ENCODE measurements around the gene ANKRD9.

The ANKRD9 gene

GRCh38 chr14:102490456-102490855 lies 19.1 kb downstream of the ANKRD9 start:
- H3K4me3 ChIP-seq (replicated peaks; ENCODE audit: low read depth, low read length), result no peak overlapping the region
- DNase-seq (ENCODE audit: low read depth), result no peak
- TF ChIP-seq, protein P1, sequence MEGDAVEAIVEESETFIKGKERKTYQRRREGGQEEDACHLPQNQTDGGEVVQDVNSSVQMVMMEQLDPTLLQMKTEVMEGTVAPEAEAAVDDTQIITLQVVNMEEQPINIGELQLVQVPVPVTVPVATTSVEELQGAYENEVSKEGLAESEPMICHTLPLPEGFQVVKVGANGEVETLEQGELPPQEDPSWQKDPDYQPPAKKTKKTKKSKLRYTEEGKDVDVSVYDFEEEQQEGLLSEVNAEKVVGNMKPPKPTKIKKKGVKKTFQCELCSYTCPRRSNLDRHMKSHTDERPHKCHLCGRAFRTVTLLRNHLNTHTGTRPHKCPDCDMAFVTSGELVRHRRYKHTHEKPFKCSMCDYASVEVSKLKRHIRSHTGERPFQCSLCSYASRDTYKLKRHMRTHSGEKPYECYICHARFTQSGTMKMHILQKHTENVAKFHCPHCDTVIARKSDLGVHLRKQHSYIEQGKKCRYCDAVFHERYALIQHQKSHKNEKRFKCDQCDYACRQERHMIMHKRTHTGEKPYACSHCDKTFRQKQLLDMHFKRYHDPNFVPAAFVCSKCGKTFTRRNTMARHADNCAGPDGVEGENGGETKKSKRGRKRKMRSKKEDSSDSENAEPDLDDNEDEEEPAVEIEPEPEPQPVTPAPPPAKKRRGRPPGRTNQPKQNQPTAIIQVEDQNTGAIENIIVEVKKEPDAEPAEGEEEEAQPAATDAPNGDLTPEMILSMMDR (IDR thresholded peaks at IDR 0.05; ENCODE audit: low read length, missing control alignments), result no peak

DNA sequence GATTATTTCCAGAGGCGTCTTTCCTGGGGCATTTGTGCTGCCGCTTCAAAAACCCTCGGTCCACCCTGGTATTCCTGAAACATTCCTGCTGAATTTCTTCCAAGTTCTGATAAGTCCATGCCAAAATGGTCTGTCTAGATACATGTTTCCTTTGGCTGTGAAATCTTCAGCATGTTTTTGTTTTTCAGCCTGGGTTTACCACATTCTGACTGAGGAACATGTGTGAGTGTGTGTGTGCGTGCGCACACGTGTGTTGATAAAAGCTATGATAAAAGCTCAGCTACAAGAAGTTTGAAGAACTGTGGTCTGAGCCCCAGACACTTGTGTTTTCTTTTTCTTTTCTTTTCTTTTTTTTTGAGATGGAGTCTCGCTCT lies 22.4 kb downstream of the ANKRD9 start:
- H3K4me3 ChIP-seq (replicated peaks; ENCODE audit: low read depth, low read length), result no peak overlapping the region
- TF ChIP-seq, protein P1 (IDR thresholded peaks at IDR 0.05; ENCODE audit: low read length, missing control alignments), result no peak
- DNase-seq (ENCODE audit: low read depth), result peak; percentile 70

GRCh38 chr14:102486513-102487203 lies 22.9 kb downstream of the ANKRD9 start:
- no peak for DNase-seq (ENCODE audit: low read depth)

DNA sequence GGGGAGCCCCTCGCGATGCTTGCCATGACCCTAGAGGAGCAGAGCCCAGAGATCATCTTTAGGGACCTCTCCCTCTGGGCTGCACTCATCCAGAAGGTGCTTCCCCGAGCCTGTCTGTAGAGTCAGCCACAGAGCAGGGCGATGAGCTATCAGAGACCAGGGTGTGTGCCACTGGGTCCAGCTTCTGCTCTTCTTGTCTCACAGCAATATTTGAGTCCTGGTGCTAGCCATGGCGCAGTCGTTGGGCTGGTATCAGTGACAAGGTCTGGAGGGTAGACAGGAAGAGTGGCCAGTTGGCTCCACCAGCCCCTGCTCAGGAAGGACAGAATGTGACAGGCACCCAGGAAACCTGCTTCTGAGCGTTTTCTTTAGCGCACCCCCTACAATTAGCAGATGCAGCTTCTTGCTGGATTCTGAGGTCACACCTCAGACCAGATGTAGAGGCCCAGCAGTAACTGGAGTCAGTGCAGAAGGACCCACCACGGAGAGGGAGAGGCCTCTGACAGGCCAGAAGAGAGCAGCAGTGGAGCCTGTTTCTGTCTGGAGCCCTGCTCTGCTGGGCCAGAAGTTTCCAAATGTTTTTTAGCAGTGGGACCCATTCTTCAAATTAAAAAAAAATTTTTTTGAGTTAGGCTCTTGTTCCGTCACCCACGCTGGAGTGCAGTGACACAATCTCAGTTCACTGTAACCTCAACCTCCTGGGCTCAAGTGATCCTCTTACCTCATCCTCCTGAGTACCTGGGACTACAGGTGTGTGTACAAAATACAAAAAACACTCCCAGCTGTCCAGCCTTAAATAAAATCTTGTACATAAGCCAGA lies 23.7 kb downstream of the ANKRD9 start:
- H3K4me3 ChIP-seq (replicated peaks; ENCODE audit: low read depth, low read length), result no peak overlapping the region
- TF ChIP-seq, protein P1 (IDR thresholded peaks at IDR 0.05; ENCODE audit: low read length, missing control alignments), result no peak
- no peak for DNase-seq (ENCODE audit: low read depth)

More at GRCh38 chr14:102486513-102487203, 22.9 kb downstream of the ANKRD9 start:
- TF ChIP-seq, protein P1 (IDR thresholded peaks at IDR 0.05; ENCODE audit: low read length, missing control alignments), result peak; percentile 8
- no peak overlapping the region for H3K4me3 ChIP-seq (replicated peaks; ENCODE audit: low read depth, low read length)

GRCh38 chr14:102484316-102484715 lies 25.3 kb downstream of the ANKRD9 start:
- DNase-seq (ENCODE audit: low read depth), result no peak
- TF ChIP-seq, protein P1 (IDR thresholded peaks at IDR 0.05; ENCODE audit: low read length, missing control alignments), result no peak
- H3K4me3 ChIP-seq (replicated peaks; ENCODE audit: low read depth, low read length), result no peak overlapping the region

- TF ChIP-seq, protein P1 (IDR thresholded peaks at IDR 0.05; ENCODE audit: low read length, missing control alignments), result no peak
- H3K4me3 ChIP-seq (replicated peaks; ENCODE audit: low read depth, low read length), result no peak overlapping the region
- peak; percentile 26 for DNase-seq (ENCODE audit: low read depth)
Measured at GRCh38 chr14:102481791-102482238, 27.8 kb downstream of the ANKRD9 start.
